Endothelial cell (in vitro differentiated cells): ENCODE data around the gene UGT1A5. TPM values are rescaled to one million over a fixed set of nuclear protein-coding genes. Genes with fewer than 3 reads are reported as not detected.

Experiments used
- DNase-seq: peaks from one replicate; pipeline ENCODE4 v3.0.0; 2021; ENCODE audit warnings: low spot score
- H3K27ac Mint-ChIP-seq: one replicate; pipeline ENCODE4 v1.8.0; 2021; ENCODE audit warnings: mixed read lengths, inconsistent platforms; ENCODE audit not compliant: unreplicated experiment
- H3K27me3 Mint-ChIP-seq: one replicate; pipeline ENCODE4 v1.8.0; 2021; ENCODE audit warnings: mild to moderate bottlenecking, moderate library complexity, mixed read lengths, inconsistent platforms; ENCODE audit not compliant: unreplicated experiment
- H3K36me3 Mint-ChIP-seq: one replicate; pipeline ENCODE4 v1.8.0; 2021; ENCODE audit warnings: mild to moderate bottlenecking, low read depth, mixed read lengths, inconsistent platforms; ENCODE audit not compliant: unreplicated experiment
- H3K4me1 Mint-ChIP-seq: one replicate; pipeline ENCODE4 v1.8.0; 2021; ENCODE audit warnings: mild to moderate bottlenecking, mixed read lengths, inconsistent platforms; ENCODE audit not compliant: unreplicated experiment
- H3K4me3 Mint-ChIP-seq: one replicate; pipeline ENCODE4 v1.8.0; 2021; ENCODE audit warnings: mild to moderate bottlenecking, mixed read lengths, inconsistent platforms; ENCODE audit not compliant: unreplicated experiment
- H3K9me3 Mint-ChIP-seq: one replicate; pipeline ENCODE4 v1.8.0; 2021; ENCODE audit warnings: mixed read lengths, inconsistent platforms; ENCODE audit not compliant: unreplicated experiment
- total RNA-seq: library from RNA; stranded (reverse); fragmentation: NEBNext Ultra II Directional; extraction: Animal tissue kit (Norgen Biotek cat#: 25700); gene quantifications from one replicate; pipeline ENCODE4 v1.2.1, GENCODE V29; 2021; ENCODE audit not compliant: unreplicated experiment
- TF ChIP-seq, protein P1 (sequence below): fragments of 200-600 bp; sonication (generic); IDR thresholded peaks from one replicate; pipeline ENCODE4 v1.5.0; 2021; ENCODE audit warnings: antibody characterized with exemption; ENCODE audit not compliant: unreplicated experiment

UGT1A5 gene
- total RNA-seq, 1 donor from 2014 or later, result not detected

DNA sequence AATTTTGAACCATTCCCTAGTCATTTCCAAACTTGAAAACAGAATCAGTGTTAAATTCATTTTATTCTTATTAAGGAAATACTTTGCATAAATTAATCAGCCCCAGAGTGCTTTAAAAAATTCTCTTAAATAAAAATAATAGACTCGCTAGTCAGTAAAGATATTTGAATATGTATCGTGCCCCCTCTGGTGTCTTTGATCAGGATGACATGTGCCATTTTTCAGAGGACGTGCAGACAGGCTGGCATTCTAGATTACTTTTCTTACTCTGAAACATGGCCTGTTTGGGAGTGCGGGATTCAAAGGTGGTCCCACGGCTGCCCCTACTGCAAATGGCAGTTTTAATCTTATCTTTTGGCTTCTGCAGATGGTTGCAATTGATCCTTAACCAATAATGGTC, 59.9 kb downstream of the UGT1A5 start:
- Mint-ChIP-seq H3K27me3 (no peaks in the 10 kb centered on the region), H3K9me3 (no peaks in the 10 kb centered on the region), H3K27ac (no peak overlapping the region), H3K4me1 (no peaks in the 10 kb centered on the region), H3K4me3 (no peak overlapping the region), H3K36me3 (no peaks in the 10 kb centered on the region)
- TF ChIP-seq, protein P1, sequence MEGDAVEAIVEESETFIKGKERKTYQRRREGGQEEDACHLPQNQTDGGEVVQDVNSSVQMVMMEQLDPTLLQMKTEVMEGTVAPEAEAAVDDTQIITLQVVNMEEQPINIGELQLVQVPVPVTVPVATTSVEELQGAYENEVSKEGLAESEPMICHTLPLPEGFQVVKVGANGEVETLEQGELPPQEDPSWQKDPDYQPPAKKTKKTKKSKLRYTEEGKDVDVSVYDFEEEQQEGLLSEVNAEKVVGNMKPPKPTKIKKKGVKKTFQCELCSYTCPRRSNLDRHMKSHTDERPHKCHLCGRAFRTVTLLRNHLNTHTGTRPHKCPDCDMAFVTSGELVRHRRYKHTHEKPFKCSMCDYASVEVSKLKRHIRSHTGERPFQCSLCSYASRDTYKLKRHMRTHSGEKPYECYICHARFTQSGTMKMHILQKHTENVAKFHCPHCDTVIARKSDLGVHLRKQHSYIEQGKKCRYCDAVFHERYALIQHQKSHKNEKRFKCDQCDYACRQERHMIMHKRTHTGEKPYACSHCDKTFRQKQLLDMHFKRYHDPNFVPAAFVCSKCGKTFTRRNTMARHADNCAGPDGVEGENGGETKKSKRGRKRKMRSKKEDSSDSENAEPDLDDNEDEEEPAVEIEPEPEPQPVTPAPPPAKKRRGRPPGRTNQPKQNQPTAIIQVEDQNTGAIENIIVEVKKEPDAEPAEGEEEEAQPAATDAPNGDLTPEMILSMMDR, result no peak
- no peak for DNase-seq

DNA sequence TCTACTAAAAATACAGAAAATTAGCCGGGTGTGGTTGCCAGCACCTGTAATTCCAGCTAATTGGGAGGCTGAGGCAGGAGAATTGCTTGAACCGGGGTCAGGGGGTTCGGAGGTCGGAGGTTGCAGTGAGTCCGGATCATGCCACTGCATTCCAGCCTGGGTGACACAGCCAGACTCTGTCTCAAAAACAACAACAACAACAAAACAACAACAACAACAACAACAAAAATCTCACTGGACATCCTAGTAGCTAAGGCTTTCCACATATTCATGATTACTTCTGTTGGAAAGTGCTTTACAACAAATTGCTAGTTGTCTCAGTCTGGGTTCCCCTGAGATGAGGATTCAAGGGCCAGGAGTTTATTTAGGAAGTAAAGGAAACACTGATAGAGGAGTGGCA, 61.1 kb downstream of the UGT1A5 start:
- H3K4me1 Mint-ChIP-seq, result no peaks in the 10 kb centered on the region
- no peaks in the 10 kb centered on the region for H3K36me3 Mint-ChIP-seq
- no peak for DNase-seq
- H3K27ac Mint-ChIP-seq, result no peak overlapping the region
- TF ChIP-seq, protein P1, result no peak
- no peaks in the 10 kb centered on the region for H3K27me3 Mint-ChIP-seq
- no peaks in the 10 kb centered on the region for H3K9me3 Mint-ChIP-seq
- no peak overlapping the region for H3K4me3 Mint-ChIP-seq

DNA sequence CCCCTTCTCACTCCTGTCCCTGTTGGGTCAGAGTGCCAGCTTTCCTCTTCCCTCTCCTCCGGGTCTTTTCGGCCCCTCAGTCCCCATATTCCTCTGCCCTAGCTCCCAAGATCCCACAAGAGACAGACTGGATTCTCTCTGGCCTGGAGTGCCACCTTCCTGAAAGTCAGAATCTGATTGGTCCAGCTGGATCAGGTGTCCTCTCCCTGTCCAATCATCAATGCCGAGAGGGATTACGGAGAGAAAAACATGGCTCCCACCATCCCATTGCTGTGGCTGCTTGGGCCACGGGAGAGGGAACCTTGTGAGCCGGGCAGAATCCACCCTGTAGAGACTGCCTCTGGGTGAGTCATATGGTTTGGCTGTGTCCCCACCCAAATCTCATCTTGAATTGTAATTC, 62.7 kb downstream of the UGT1A5 start:
- no peak for DNase-seq
- TF ChIP-seq, protein P1, result no peak
- H3K4me3 Mint-ChIP-seq, result no peak overlapping the region
- no peaks in the 10 kb centered on the region for H3K4me1 Mint-ChIP-seq
- H3K27me3 Mint-ChIP-seq, result no peaks in the 10 kb centered on the region
- H3K9me3 Mint-ChIP-seq, result no peaks in the 10 kb centered on the region
- no peak overlapping the region for H3K27ac Mint-ChIP-seq
- H3K36me3 Mint-ChIP-seq, result no peaks in the 10 kb centered on the region

DNA sequence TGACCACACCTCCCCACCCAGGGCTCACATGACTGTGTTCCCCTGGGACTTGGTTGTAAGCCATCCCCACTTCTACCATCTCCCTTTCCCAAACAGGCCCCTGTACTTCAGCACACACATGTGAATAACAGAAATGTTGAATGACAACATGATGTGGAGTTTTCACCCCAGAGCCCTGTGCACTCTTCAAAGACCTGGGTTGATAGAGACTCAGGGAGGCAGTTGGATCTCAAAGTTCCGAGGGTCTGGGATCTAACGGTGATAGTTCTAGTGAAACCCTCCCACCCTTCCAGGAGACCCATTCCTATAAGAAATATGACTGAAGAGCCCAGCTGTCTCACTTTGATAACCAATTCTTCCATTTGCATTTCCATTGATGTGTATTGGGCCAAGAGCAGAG, 65.3 kb downstream of the UGT1A5 start, which contains the start of gene MROH2A:
TSS of gene MROH2A (plus strand) at position 301 of the 400 bp plus-strand sequence. CDS start 1,029 bp downstream, outside the sequence.
- no peak for DNase-seq
- Mint-ChIP-seq H3K27me3 (no peaks in the 10 kb centered on the region), H3K9me3 (no peaks in the 10 kb centered on the region), H3K4me3 (no peak within 1 kb of the TSS), H3K4me1 (no peaks in the 10 kb centered on the region), H3K36me3 (no peaks in the 10 kb centered on the region), H3K27ac (no peak within 1 kb of the TSS)
- TF ChIP-seq, protein P1, result no peak

DNA sequence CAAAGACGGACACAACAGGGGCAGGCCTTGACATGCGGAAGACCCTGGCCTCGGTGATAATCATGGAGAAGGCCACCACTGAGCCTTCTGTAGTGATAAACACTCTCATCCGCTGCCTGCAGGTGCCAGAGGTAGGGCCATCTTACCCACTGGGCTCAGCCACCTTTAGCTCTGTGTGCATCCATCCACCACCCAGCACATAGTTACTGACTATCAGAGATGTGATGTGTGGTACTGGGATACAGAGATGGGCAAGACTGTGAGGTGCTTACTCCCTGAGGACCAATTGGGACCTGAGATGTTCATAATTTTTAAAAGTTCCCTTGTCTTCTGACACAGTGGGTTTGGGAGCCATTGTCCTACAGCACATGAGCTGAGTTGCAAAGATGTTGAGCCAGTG, 67.0 kb downstream of the UGT1A5 start:
- TF ChIP-seq, protein P1, result no peak
- no peaks in the 10 kb centered on the region for H3K4me1 Mint-ChIP-seq
- no peaks in the 10 kb centered on the region for H3K36me3 Mint-ChIP-seq

More for the DNA sequence above, 67.0 kb downstream of the UGT1A5 start:
- Mint-ChIP-seq H3K4me3 (no peak overlapping the region), H3K27me3 (no peaks in the 10 kb centered on the region), H3K9me3 (no peaks in the 10 kb centered on the region), H3K27ac (no peak overlapping the region)
- DNase-seq, result no peak
